Uterus (tissue), 2 donors: Measurements from ENCODE around the gene TAF5L.

Source experiments
- CTCF ChIP-seq, 4 experiments: fragments of 200-600 bp in 2 of 4; fragments of 450-650 bp in 2 of 4; sonication (generic) in 2 of 4; IDR thresholded peaks; one replicate each; pipeline ENCODE4 v1.5.1; 2016 to 2019; ENCODE audit warnings: antibody characterized with exemption in 4 of 4, mild to moderate bottlenecking in 2 of 4, moderate library complexity in 1 of 4
- POLR2A ChIP-seq, 2 donors: fragments of 450-650 bp; IDR thresholded peaks; one replicate each; pipeline ENCODE4 v1.6.1; 2016; ENCODE audit warnings: antibody characterized with exemption in 2 of 2, mild to moderate bottlenecking in 1 of 2, moderate library complexity in 1 of 2

DNA sequence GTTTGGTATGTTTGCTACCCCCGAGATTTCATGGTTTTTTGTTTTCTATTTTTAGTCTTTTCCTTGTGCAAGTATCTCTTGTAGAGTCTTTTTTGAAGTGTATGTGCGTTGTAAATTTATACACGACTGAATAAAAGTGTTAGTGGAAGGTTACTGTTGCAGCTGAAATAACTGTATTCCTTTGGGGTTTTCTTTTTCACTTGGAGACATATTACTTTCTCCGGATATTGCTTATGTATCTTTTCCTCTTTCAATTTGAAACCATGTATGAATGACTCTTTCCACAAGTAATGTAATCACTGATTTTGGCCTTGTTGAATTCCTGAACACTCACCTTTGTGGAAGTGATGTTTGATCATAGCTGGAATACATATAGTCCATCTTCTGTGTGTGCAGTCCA, 1.1 kb upstream of the TAF5L start:
- TF ChIP-seq CTCF (IDR thresholded peaks at IDR 0.05), result no peak
- no peak for TF ChIP-seq POLR2A (IDR thresholded peaks at IDR 0.05)
